HepG2 (cell line): ENCODE measurements around the gene PEX19. TPM values are rescaled to one million over a fixed set of nuclear protein-coding genes. Genes with fewer than 3 reads are reported as not detected.

Source experiments
- ATAC-seq: fragments of 200-7000 bp; cut with Tn5 transposase; 3 replicates; pipeline ENCODE4 v1.9.1; 2020; ENCODE audit warnings: mild to moderate bottlenecking, moderate library complexity
- BruUV-seq: library from RNA; stranded (reverse); fragments of 400-500 nt; replicated peaks from 2 replicates; lab custom pipeline; 2021; lab: Mats Ljungman, UMichigan
- CTCF ChIA-PET: fragments of 300-600 bp; formaldehyde crosslinking; extraction: SDS; loops from one replicate; lab custom pipeline; 2021; ENCODE audit warnings: low total read pairs, inconsistent platforms, low intra/inter-chr PET ratio; lab: Yijun Ruan, JAX
- POLR2A ChIA-PET: fragments of 350-600 bp; sonication (Branson Sonifier 250); formaldehyde crosslinking; loops from one replicate; lab custom pipeline; 2020; ENCODE audit warnings: antibody characterized with exemption, inconsistent platforms; lab: Yijun Ruan, JAX
- DNase-seq: peaks from one replicate; pipeline ENCODE4 v3.0.0-alpha.2; 2015; ENCODE audit warnings: low spot score
- FAIRE-seq: peaks from 3 replicates; lab custom pipeline; 2011; peaks lifted over from hg19 to GRCh38; lab: Jason Lieb, UNC
- H2AFZ ChIP-seq: one replicate; pipeline ENCODE4 v1.6.1; 2011; ENCODE audit warnings: low read length, inconsistent platforms
- H3K27ac ChIP-seq: fragments of 300-600 bp; 3 replicates; pipeline ENCODE4 v1.8.0; 2011; ENCODE audit warnings: mixed run types, mild to moderate bottlenecking, mixed read lengths, low read length, inconsistent platforms; ENCODE audit not compliant: insufficient read depth; ENCODE audit errors: extremely low read length
- H3K27me3 ChIP-seq, 2 experiments: fragments of 200-600 bp in 1 of 2; 2 replicates in 1 of 2; 3 replicates in 1 of 2; pipeline versions ENCODE4 v1.6.0 to v1.8.0; 2011; ENCODE audit warnings: low read length in 2 of 2, mild to moderate bottlenecking in 2 of 2, moderate library complexity in 2 of 2, inconsistent platforms in 1 of 2; ENCODE audit not compliant: insufficient read depth in 2 of 2, control insufficient read depth in 1 of 2
- H3K36me3 ChIP-seq, 2 experiments: fragments of 200-600 bp in 1 of 2; replicated peaks in 1 of 2; 2 replicates in 1 of 2; 3 replicates in 1 of 2; pipeline versions ENCODE4 v1.5.1 to v1.8.0; 2011; ENCODE audit warnings: low read length in 2 of 2, inconsistent platforms in 1 of 2; ENCODE audit not compliant: insufficient read depth in 2 of 2, control insufficient read depth in 1 of 2
- H3K4me1 ChIP-seq: 2 replicates; pipeline ENCODE4 v1.5.1; 2012; ENCODE audit warnings: low read length, inconsistent platforms; ENCODE audit not compliant: insufficient read depth
- H3K4me2 ChIP-seq: 2 replicates; pipeline ENCODE4 v1.6.0; 2011; ENCODE audit warnings: low read depth, low read length, inconsistent platforms
- H3K4me3 ChIP-seq, 3 experiments: fragments of 200-600 bp in 1 of 3; sonication (generic), shearing (Covaris generic) in 1 of 3; replicated peaks in 1 of 3; 2 replicates each; pipeline ENCODE4 v1.5.1; 2011 to 2016; ENCODE audit warnings: low read length in 3 of 3, inconsistent platforms in 2 of 3, low read depth in 2 of 3, mild to moderate bottlenecking in 2 of 3, control low read depth in 1 of 3, mixed read lengths in 1 of 3; ENCODE audit not compliant: insufficient read depth in 1 of 3
- H3K79me2 ChIP-seq: one replicate; pipeline ENCODE4 v1.6.1; 2011; ENCODE audit warnings: low read length, inconsistent platforms; ENCODE audit not compliant: insufficient read depth
- H3K9ac ChIP-seq: 2 replicates; pipeline ENCODE4 v1.6.0; 2011; ENCODE audit warnings: mild to moderate bottlenecking, low read depth, low read length, inconsistent platforms; ENCODE audit not compliant: insufficient read depth
- H3K9me3 ChIP-seq: 2 replicates; pipeline ENCODE4 v1.5.1; 2012; ENCODE audit warnings: mild to moderate bottlenecking, low read length
- H4K20me1 ChIP-seq: 2 replicates; pipeline ENCODE4 v1.6.0; 2011; ENCODE audit warnings: inconsistent platforms, mild to moderate bottlenecking, low read length, moderate library complexity; ENCODE audit not compliant: insufficient read depth
- BRCA1 ChIP-seq: sonication (generic); formaldehyde crosslinking; IDR thresholded peaks from 2 replicates; pipeline ENCODE4 v1.4.0; 2020; ENCODE audit warnings: missing genetic modification reagents
- FOXO1 ChIP-seq: sonication (generic); formaldehyde crosslinking; IDR thresholded peaks from 2 replicates; pipeline ENCODE4 v1.4.0; 2020; ENCODE audit warnings: missing genetic modification reagents
- IKZF5 ChIP-seq: IDR thresholded peaks from 2 replicates; pipeline ENCODE4 v1.6.1; 2018; ENCODE audit warnings: missing genetic modification reagents, mild to moderate bottlenecking, missing compliant biosample characterization
- PAF1 ChIP-seq: IDR thresholded peaks from 2 replicates; pipeline ENCODE4 v1.6.1; 2016; ENCODE audit warnings: missing genetic modification reagents, missing compliant biosample characterization
- TFDP1 ChIP-seq: IDR thresholded peaks from 2 replicates; pipeline ENCODE4 v1.6.1; 2016; ENCODE audit warnings: missing compliant biosample characterization, missing genetic modification reagents, borderline replicate concordance
- ZNF12 ChIP-seq: sonication (generic); formaldehyde crosslinking; IDR thresholded peaks from 2 replicates; pipeline ENCODE4 v1.5.0; 2020; ENCODE audit warnings: missing genetic modification reagents
- ZNF30 ChIP-seq: sonication (generic); formaldehyde crosslinking; IDR thresholded peaks from 2 replicates; pipeline ENCODE4 v1.5.0; 2020; ENCODE audit warnings: mild to moderate bottlenecking, missing genetic modification reagents
- ZSCAN20 ChIP-seq: sonication (generic); formaldehyde crosslinking; IDR thresholded peaks from 2 replicates; pipeline ENCODE4 v1.4.0; 2020; ENCODE audit warnings: missing genetic modification reagents, mild to moderate bottlenecking, borderline replicate concordance
- WGBS: methylation state at CpG from one replicate; pipeline ENCODE4 v1.1.6; 2017; ENCODE audit warnings: low lambda C conversion rate; 5-methylcytosine and 5-hydroxymethylcytosine counted together
- in situ Hi-C: cut with HindIII; loops from 2 replicates; pipeline ENCODE4 v1.10.0; 2017; ENCODE audit warnings: low pct_unique_long_range_greater_than_20kb; ENCODE audit not compliant: extremely low pct_ligation_motif_present
- intact Hi-C: fragments of 100-400 bp; cut with micrococcal nuclease; formaldehyde crosslinking; loops from one replicate; pipeline ENCODE4 v1.10.0; 2022; ENCODE audit not compliant: unreplicated experiment
- polyA plus RNA-seq, 8 experiments: library from polyadenylated mRNA; depleted of rRNA in 3 of 8; stranded (reverse) in 7 of 8; unstranded in 1 of 8; fragments of >200 nt; fragmentation: Illumina TruSeq in 4 of 8; extraction: Trizol in 4 of 8; gene quantifications; 2 replicates each; pipeline versions ENCODE4 v1.2.1 to v1.2.3, GENCODE V29; 2011 to 2016; ENCODE audit warnings: low read depth in 4 of 8, missing spikeins in 1 of 8, mixed read lengths in 1 of 8; ENCODE audit not compliant: insufficient read depth in 1 of 8
- total RNA-seq, 5 experiments: library from RNA; depleted of rRNA; stranded (reverse); fragments of >200 nt; fragmentation: Illumina TruSeq; extraction: Trizol; gene quantifications; 2 replicates each; pipeline ENCODE4 v1.2.3, GENCODE V29; 2016; ENCODE audit warnings: low read depth in 1 of 5

PEX19 gene
- total and polyA plus RNA-seq, 2 of the 13 experiments (the other 11 are each of a cell fraction or from before 2014, with no cell fraction given): 47.0 to 51.8 TPM

GRCh38 chr1:160277330-160277729 is 7.6 kb downstream of the PEX19 start:
- TF ChIP-seq ZNF12 (CRISPR knock-in tag) (no peak), ZNF30 (CRISPR knock-in tag) (no peak), IKZF5 (CRISPR knock-in tag) (no peak), TFDP1 (no peak), BRCA1 (CRISPR knock-in tag) (no peak), PAF1 (CRISPR knock-in tag) (no peak), ZSCAN20 (CRISPR knock-in tag) (no peak), FOXO1 (CRISPR knock-in tag) (no peak)
- no TSS peak for BruUV-seq
- intact Hi-C loops: no loop called here
- Histone ChIP-seq H3K4me3 (no peak overlapping the region), H3K36me3 (peaks cover 21 to 46% of the 10 kb centered on the region in 2 experiments), H3K9me3 (no peaks in the 10 kb centered on the region), H3K27me3 (no peaks in the 10 kb centered on the region), H4K20me1 (no peaks in the 10 kb centered on the region), H3K9ac (no peak overlapping the region), H3K27ac (no peak overlapping the region), H3K4me1 (no peaks in the 10 kb centered on the region), H3K79me2 (no peaks in the 10 kb centered on the region), H2AFZ (no peak overlapping the region), H3K4me2 (no peak overlapping the region)
- ChIA-PET CTCF (no interaction called here), POLR2A (interaction anchor here (1.0 kb wide), 1 partner anchor 15 kb away, joined by 6 read pairs; the partner anchor contains the start of gene DCAF8)
- ATAC-seq (no peak), DNase-seq (no peak), FAIRE-seq (no peak)
- WGBS: 100% methylated on average over 2 of the region's 2 CpGs
- in situ Hi-C loops: no loop called here
